IPS-18a (cell line): ENCODE measurements around the gene PRSS12.
A peak's percentile ranks its signal among the peaks of the same experiment; 100 is the strongest.
"Not testable (repeated sequence)": the region's sequence is repeated elsewhere in the genome, so short reads cannot be mapped to it uniquely, and the experiment has no call there.

Source experiments
- H3K27ac ChIP-seq: one replicate; pipeline ENCODE4 v1.5.1; 2013; ENCODE audit warnings: low read length
- H3K27me3 ChIP-seq: one replicate; pipeline ENCODE4 v1.6.1; 2013; ENCODE audit warnings: mild to moderate bottlenecking, low read length; ENCODE audit not compliant: control insufficient read depth, insufficient read depth
- H3K36me3 ChIP-seq: one replicate; pipeline ENCODE4 v1.6.1; 2013; ENCODE audit warnings: low read depth, low read length; ENCODE audit not compliant: control insufficient read depth
- H3K4me1 ChIP-seq: one replicate; pipeline ENCODE4 v1.6.1; 2013; ENCODE audit warnings: low read depth, low read length; ENCODE audit not compliant: control insufficient read depth
- H3K4me3 ChIP-seq: one replicate; pipeline ENCODE4 v1.5.1; 2013; ENCODE audit warnings: low read length
- H3K9ac ChIP-seq: one replicate; pipeline ENCODE4 v1.6.1; 2013; ENCODE audit warnings: mild to moderate bottlenecking, low read length, moderate library complexity
- H3K9me3 ChIP-seq: one replicate; pipeline ENCODE4 v1.6.1; 2013; ENCODE audit warnings: low read depth, low read length; ENCODE audit not compliant: control insufficient read depth

PRSS12 gene

GRCh38 chr4:118352843-118353533 is at the start of gene PRSS12:
Gene PRSS12, minus strand, starts transcription at chr4:118353003. Its CDS starts 283 bp downstream, at chr4:118352720.
- Histone ChIP-seq H3K36me3 (no peaks in the 10 kb centered on the region), H3K9ac (no peak within 1 kb of the TSS), H3K4me1 (peaks cover 6% of the 10 kb centered on the region), H3K4me3 (peak within 1 kb of the TSS; percentile 74), H3K27ac (no peak within 1 kb of the TSS), H3K9me3 (no peaks in the 10 kb centered on the region), H3K27me3 (peaks cover 46% of the 10 kb centered on the region)

GRCh38 chr4:118400356-118400755 is 47.6 kb upstream of the PRSS12 start:
- Histone ChIP-seq H3K9ac (no peak overlapping the region), H3K9me3 (no peaks in the 10 kb centered on the region), H3K27me3 (no peaks in the 10 kb centered on the region), H3K27ac (no peak overlapping the region), H3K36me3 (no peaks in the 10 kb centered on the region), H3K4me3 (no peak overlapping the region), H3K4me1 (peaks cover 10% of the 10 kb centered on the region)

- H3K4me3 ChIP-seq, H3K27ac ChIP-seq, H3K9ac ChIP-seq, H3K27me3 ChIP-seq, H3K36me3 ChIP-seq, H3K9me3 ChIP-seq: not testable (repeated sequence)
- peaks cover 14% of the 10 kb centered on the region for H3K4me1 ChIP-seq
Observed at GRCh38 chr4:118399883-118400282, 47.1 kb upstream of the PRSS12 start.

GRCh38 chr4:118398226-118399090 is 45.7 kb upstream of the PRSS12 start:
- no peak overlapping the region for H3K27ac ChIP-seq
- H3K36me3 ChIP-seq: no peaks in the 10 kb centered on the region
- no peaks in the 10 kb centered on the region for H3K27me3 ChIP-seq
- peaks cover 14% of the 10 kb centered on the region for H3K4me1 ChIP-seq
- no peak overlapping the region for H3K9ac ChIP-seq
- no peak overlapping the region for H3K4me3 ChIP-seq
- H3K9me3 ChIP-seq: no peaks in the 10 kb centered on the region

- no peak overlapping the region for H3K4me3 ChIP-seq
- peaks cover 14% of the 10 kb centered on the region for H3K4me1 ChIP-seq
- no peak overlapping the region for H3K9ac ChIP-seq
- no peak overlapping the region for H3K27ac ChIP-seq
- no peaks in the 10 kb centered on the region for H3K27me3 ChIP-seq
- H3K36me3 ChIP-seq: no peaks in the 10 kb centered on the region
- no peaks in the 10 kb centered on the region for H3K9me3 ChIP-seq
Observed at GRCh38 chr4:118397623-118397979, 44.8 kb upstream of the PRSS12 start.

GRCh38 chr4:118396881-118397622 is 44.2 kb upstream of the PRSS12 start:
- Histone ChIP-seq H3K36me3 (no peaks in the 10 kb centered on the region), H3K27me3 (no peaks in the 10 kb centered on the region), H3K4me3 (no peak overlapping the region), H3K27ac (no peak overlapping the region), H3K4me1 (peaks cover 14% of the 10 kb centered on the region), H3K9ac (no peak overlapping the region), H3K9me3 (no peaks in the 10 kb centered on the region)

GRCh38 chr4:118395057-118395644 is 42.3 kb upstream of the PRSS12 start:
- Histone ChIP-seq H3K9ac (no peak overlapping the region), H3K27me3 (no peaks in the 10 kb centered on the region), H3K4me1 (peaks cover 11% of the 10 kb centered on the region), H3K4me3 (no peak overlapping the region), H3K27ac (no peak overlapping the region), H3K9me3 (no peaks in the 10 kb centered on the region), H3K36me3 (no peaks in the 10 kb centered on the region)

DNA sequence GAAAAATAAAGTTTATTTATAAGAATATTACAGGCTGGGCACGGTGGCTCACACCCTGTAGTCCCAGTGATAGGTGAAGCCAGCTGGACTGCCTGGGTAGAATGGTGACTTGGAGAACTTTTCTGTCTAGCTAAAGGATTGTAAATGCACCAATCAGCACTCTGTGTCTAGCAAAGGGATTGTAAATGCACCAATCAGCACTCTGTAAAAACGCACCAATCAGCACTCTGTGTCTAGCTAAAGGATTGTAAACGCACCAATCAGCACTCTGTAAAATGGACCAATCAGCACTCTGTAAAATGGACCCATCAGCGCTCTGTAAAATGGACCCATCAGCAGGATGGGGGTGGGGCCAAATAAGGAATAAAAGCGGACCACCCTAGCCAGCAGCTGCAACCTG is 39.7 kb upstream of the PRSS12 start:
- H3K27ac ChIP-seq: not testable (repeated sequence)

DNA sequence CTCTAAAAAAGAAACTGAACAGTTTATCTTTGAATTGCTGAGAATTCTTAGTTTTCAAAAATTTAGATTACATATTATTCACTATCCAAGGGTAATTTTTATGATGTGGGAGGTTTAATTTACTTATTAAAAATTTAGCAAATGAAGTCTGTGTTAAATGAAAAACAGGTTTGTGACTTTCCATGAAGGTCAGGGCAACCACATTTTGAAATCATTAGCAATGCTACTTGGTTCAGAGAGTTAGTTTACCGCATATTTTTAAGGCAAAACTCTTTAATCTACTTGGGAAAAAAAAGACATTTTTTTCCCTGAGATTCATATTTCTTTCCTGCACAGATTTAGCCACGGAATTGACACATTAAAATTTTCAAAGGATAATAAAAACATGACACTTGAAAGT is 37.3 kb upstream of the PRSS12 start:
- no peaks in the 10 kb centered on the region for H3K36me3 ChIP-seq
- H3K4me1 ChIP-seq: peaks cover 3% of the 10 kb centered on the region
- no peak overlapping the region for H3K27ac ChIP-seq

More for the DNA sequence above, 39.7 kb upstream of the PRSS12 start:
- not testable (repeated sequence) for H3K36me3 ChIP-seq, H3K27me3 ChIP-seq, H3K9me3 ChIP-seq, H3K4me3 ChIP-seq, H3K4me1 ChIP-seq, H3K9ac ChIP-seq

DNA sequence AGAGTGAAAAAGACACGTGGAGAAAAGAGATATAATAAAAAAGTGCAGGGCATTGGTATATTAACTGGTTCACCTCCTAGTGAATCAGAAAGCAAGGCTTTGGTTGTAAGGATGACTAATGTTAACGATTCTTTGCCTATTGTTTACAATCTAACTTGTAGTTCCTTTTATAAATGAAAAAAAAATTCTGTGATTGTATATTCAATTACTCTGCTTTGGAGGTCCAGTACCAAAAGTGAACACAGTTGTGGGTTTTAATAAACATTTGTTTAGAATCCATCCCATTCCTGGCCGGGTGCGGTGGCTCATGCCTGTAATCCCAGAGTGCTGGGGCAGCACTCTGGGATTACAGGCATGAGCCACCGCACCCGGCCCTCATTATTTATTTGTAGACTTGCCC is 36.9 kb upstream of the PRSS12 start:
- Histone ChIP-seq H3K27me3 (no peaks in the 10 kb centered on the region), H3K9me3 (no peaks in the 10 kb centered on the region), H3K36me3 (no peaks in the 10 kb centered on the region), H3K9ac (no peak overlapping the region), H3K4me1 (no peaks in the 10 kb centered on the region), H3K27ac (no peak overlapping the region), H3K4me3 (no peak overlapping the region)

More for the DNA sequence above, 37.3 kb upstream of the PRSS12 start:
- no peak overlapping the region for H3K4me3 ChIP-seq
- H3K9ac ChIP-seq: no peak overlapping the region
- H3K27me3 ChIP-seq: no peaks in the 10 kb centered on the region
- no peaks in the 10 kb centered on the region for H3K9me3 ChIP-seq

DNA sequence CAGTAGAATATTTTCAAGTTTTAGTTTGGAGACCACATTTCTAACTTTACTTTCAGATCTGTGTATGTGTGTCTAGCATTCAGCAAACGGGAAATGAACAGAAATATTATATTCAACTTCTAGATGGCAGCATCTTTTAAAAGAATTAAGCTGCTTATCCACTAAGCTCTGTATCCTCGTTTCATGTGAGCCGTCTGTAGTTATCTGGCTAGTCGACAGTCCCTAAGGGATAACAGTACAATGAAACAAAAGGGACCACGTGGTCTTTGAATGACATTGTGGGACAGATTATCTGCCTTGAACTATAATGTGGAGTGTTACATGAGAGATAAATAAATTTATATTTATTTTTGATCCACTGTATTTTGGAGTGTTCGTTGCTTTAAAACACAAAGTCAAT is 35.8 kb upstream of the PRSS12 start:
- no peaks in the 10 kb centered on the region for H3K36me3 ChIP-seq
- H3K9me3 ChIP-seq: no peaks in the 10 kb centered on the region
- no peak overlapping the region for H3K9ac ChIP-seq
- no peaks in the 10 kb centered on the region for H3K4me1 ChIP-seq
- H3K27me3 ChIP-seq: no peaks in the 10 kb centered on the region
- H3K4me3 ChIP-seq: no peak overlapping the region
- H3K27ac ChIP-seq: no peak overlapping the region
